ENCODE measurements around the gene ATOSB.

Gene ATOSB

GRCh38 chr9:35103660-35104191 lies 11.9 kb downstream of the ATOSB start:
- TF ChIP-seq EZH2 (IDR thresholded peaks at IDR 0.05; ENCODE audit: borderline replicate concordance, low read depth, low read length, severe bottlenecking) (no peak), CTCF (IDR thresholded peaks at IDR 0.05; ENCODE audit: borderline replicate concordance, extremely low read depth, low read length, poor library complexity, severe bottlenecking) (no peak)
- no peaks in the 10 kb centered on the region for H3K27me3 ChIP-seq (ENCODE audit: insufficient read depth, low read length, poor library complexity)
- H3K4me3 ChIP-seq (ENCODE audit: low read depth in 1 of 2, low read length in 2 of 2) = peak overlapping the region; percentile 63 to 83; a peak in 3 of 4 replicates
- ATAC-seq (ENCODE audit: insufficient read depth, low read depth) = no peak
- peaks cover 21% of the 10 kb centered on the region for H3K36me3 ChIP-seq (ENCODE audit: insufficient read depth, low read length)
- H3K4me2 ChIP-seq (ENCODE audit: insufficient read depth, low read length) = peak overlapping the region; percentile 78
- no peaks in the 10 kb centered on the region for H3K9me3 ChIP-seq (ENCODE audit: insufficient read depth, low read length, severe bottlenecking)
- H3K9ac ChIP-seq (ENCODE audit: low read depth, low read length) = peak overlapping the region; percentile 87
- H2AFZ ChIP-seq (ENCODE audit: low read depth, low read length) = peak overlapping the region; percentile 88
- no peaks in the 10 kb centered on the region for H4K20me1 ChIP-seq (ENCODE audit: insufficient read depth, low read length)
- DNase-seq = no peak
- peak overlapping the region; percentile 95 for H3K27ac ChIP-seq (ENCODE audit: low read length)
- H3K79me2 ChIP-seq (ENCODE audit: insufficient read depth, low read length) = peaks cover 15% of the 10 kb centered on the region
- peaks cover 28% of the 10 kb centered on the region for H3K4me1 ChIP-seq (ENCODE audit: insufficient read depth, low read length)

- H3K4me3 ChIP-seq (ENCODE audit: low read depth in 1 of 2, low read length in 2 of 2) = peak within 1 kb of the TSS; percentile 63 to 83
- no peaks in the 10 kb centered on the region for H3K9me3 ChIP-seq (ENCODE audit: insufficient read depth, low read length, severe bottlenecking)
- no peaks in the 10 kb centered on the region for H4K20me1 ChIP-seq (ENCODE audit: insufficient read depth, low read length)
- peak within 1 kb of the TSS; percentile 88 for H2AFZ ChIP-seq (ENCODE audit: low read depth, low read length)
- ATAC-seq (ENCODE audit: insufficient read depth, low read depth) (peak; percentile 99), DNase-seq (peak; percentile 93)
- H3K36me3 ChIP-seq (ENCODE audit: insufficient read depth, low read length) = peaks cover 21% of the 10 kb centered on the region
- H3K9ac ChIP-seq (ENCODE audit: low read depth, low read length) = peak within 1 kb of the TSS; percentile 87
- H3K79me2 ChIP-seq (ENCODE audit: insufficient read depth, low read length) = peaks cover 15% of the 10 kb centered on the region
- peak within 1 kb of the TSS; percentile 95 for H3K27ac ChIP-seq (ENCODE audit: low read length)
- H3K4me1 ChIP-seq (ENCODE audit: insufficient read depth, low read length) = peaks cover 28% of the 10 kb centered on the region
- no peak for TF ChIP-seq CTCF (IDR thresholded peaks at IDR 0.05; ENCODE audit: borderline replicate concordance, extremely low read depth, low read length, poor library complexity, severe bottlenecking)
- TF ChIP-seq EZH2 (IDR thresholded peaks at IDR 0.05; ENCODE audit: borderline replicate concordance, low read depth, low read length, severe bottlenecking) = no peak
- H3K27me3 ChIP-seq (ENCODE audit: insufficient read depth, low read length, poor library complexity) = no peaks in the 10 kb centered on the region
- H3K4me2 ChIP-seq (ENCODE audit: insufficient read depth, low read length) = peak within 1 kb of the TSS; percentile 78
Observed at GRCh38 chr9:35102769-35103659, 12.6 kb downstream of the ATOSB start, which contains the start of gene STOML2. Gene STOML2, minus strand, starts transcription at chr9:35103131. Its CDS starts 37 bp downstream, at chr9:35103094.

- no peak; the same call in 2 of the 3 replicates for ATAC-seq (ENCODE audit: insufficient read depth, low read depth)
- Histone ChIP-seq H3K9me3 (ENCODE audit: insufficient read depth, low read length, severe bottlenecking) (no peaks in the 10 kb centered on the region), H3K4me2 (ENCODE audit: insufficient read depth, low read length) (peak overlapping the region; percentile 78), H2AFZ (ENCODE audit: low read depth, low read length) (peak overlapping the region; percentile 88), H3K4me1 (ENCODE audit: insufficient read depth, low read length) (peaks cover 28% of the 10 kb centered on the region), H3K79me2 (ENCODE audit: insufficient read depth, low read length) (peaks cover 15% of the 10 kb centered on the region), H4K20me1 (ENCODE audit: insufficient read depth, low read length) (no peaks in the 10 kb centered on the region), H3K27me3 (ENCODE audit: insufficient read depth, low read length, poor library complexity) (no peaks in the 10 kb centered on the region), H3K9ac (ENCODE audit: low read depth, low read length) (peak overlapping the region; percentile 87), H3K27ac (ENCODE audit: low read length) (peak overlapping the region; percentile 95), H3K4me3 (ENCODE audit: low read depth in 1 of 2, low read length in 2 of 2) (peak overlapping the region; percentile 63 to 83), H3K36me3 (ENCODE audit: insufficient read depth, low read length) (peaks cover 21% of the 10 kb centered on the region)
- TF ChIP-seq CTCF (IDR thresholded peaks at IDR 0.05; ENCODE audit: borderline replicate concordance, extremely low read depth, low read length, poor library complexity, severe bottlenecking) = no peak
- TF ChIP-seq EZH2 (IDR thresholded peaks at IDR 0.05; ENCODE audit: borderline replicate concordance, low read depth, low read length, severe bottlenecking) = no peak
- no peak for DNase-seq
Observed at GRCh38 chr9:35102465-35102768, 13.2 kb downstream of the ATOSB start.
